IPS DF 4.7 (cell line): Measurements from ENCODE around the gene SUSD6.
"Not testable (repeated sequence)": the region's sequence is repeated elsewhere in the genome, so short reads cannot be mapped to it uniquely, and the experiment has no call there.

Experiments
- DNase-seq: peaks from one replicate; pipeline ENCODE4 v3.0.0-alpha.2; 2013; ENCODE audit warnings: low spot score; ENCODE audit errors: extremely low read depth

SUSD6 gene

GRCh38 chr14:69620211-69620611, 8.8 kb downstream of the SUSD6 start:
- DNase-seq, result no peak

- DNase-seq, result no peak
Measured at GRCh38 chr14:69620981-69621380, 9.6 kb downstream of the SUSD6 start.

- DNase-seq, result no peak
Measured at GRCh38 chr14:69624136-69624535, 12.7 kb downstream of the SUSD6 start.

- DNase-seq, result no peak
Measured at GRCh38 chr14:69625299-69626131, 14.1 kb downstream of the SUSD6 start.

- no peak for DNase-seq
Measured at GRCh38 chr14:69626132-69626500, 14.7 kb downstream of the SUSD6 start.

GRCh38 chr14:69629225-69630127, 18.1 kb downstream of the SUSD6 start:
- no peak for DNase-seq

- no peak for DNase-seq
Measured at GRCh38 chr14:69630360-69630759, 19.0 kb downstream of the SUSD6 start.

GRCh38 chr14:69631509-69631908, 20.1 kb downstream of the SUSD6 start:
- no peak for DNase-seq

- no peak for DNase-seq
Measured at GRCh38 chr14:69632164-69632563, 20.8 kb downstream of the SUSD6 start.

- DNase-seq, result no peak
Measured at GRCh38 chr14:69632593-69633151, 21.3 kb downstream of the SUSD6 start.

GRCh38 chr14:69633238-69633637, 21.8 kb downstream of the SUSD6 start:
- DNase-seq, result no peak

- no peak for DNase-seq
Measured at GRCh38 chr14:69635981-69636639, 24.7 kb downstream of the SUSD6 start.

- no peak for DNase-seq
Measured at GRCh38 chr14:69636718-69637480, 25.5 kb downstream of the SUSD6 start.

- no peak for DNase-seq
Measured at GRCh38 chr14:69637503-69638031, 26.2 kb downstream of the SUSD6 start.

- no peak for DNase-seq
Measured at GRCh38 chr14:69640931-69641330, 29.5 kb downstream of the SUSD6 start.

GRCh38 chr14:69642212-69642793, 30.9 kb downstream of the SUSD6 start:
- not testable (repeated sequence) for DNase-seq

- DNase-seq, result no peak
Measured at GRCh38 chr14:69643430-69644200, 32.2 kb downstream of the SUSD6 start.

GRCh38 chr14:69644814-69645213, 33.4 kb downstream of the SUSD6 start:
- DNase-seq, result no peak

- no peak for DNase-seq
Measured at GRCh38 chr14:69647213-69647612, 35.8 kb downstream of the SUSD6 start.
